ENCODE results near the gene COG7.

- TF ChIP-seq ZNF565 (CRISPR knock-in tag; conservative IDR thresholded peaks at IDR 0.05; ENCODE audit: low read depth) (no peak), SNAI2 (CRISPR knock-in tag; IDR thresholded peaks at IDR 0.05) (no peak), ESRRG (CRISPR knock-in tag; IDR thresholded peaks at IDR 0.05) (no peak)
Observed at GRCh38 chr16:23389201-23389600, 63.8 kb downstream of the COG7 start.
